Measurements from ENCODE around the gene CCDC92B. TPM values are rescaled to one million over a fixed set of nuclear protein-coding genes. Genes with fewer than 3 reads are reported as not detected.

The CCDC92B gene
- total and polyA plus RNA-seq, 2 of the 13 experiments (the other 11 are each of a cell fraction or from before 2014, with no cell fraction given) = not detected

DNA sequence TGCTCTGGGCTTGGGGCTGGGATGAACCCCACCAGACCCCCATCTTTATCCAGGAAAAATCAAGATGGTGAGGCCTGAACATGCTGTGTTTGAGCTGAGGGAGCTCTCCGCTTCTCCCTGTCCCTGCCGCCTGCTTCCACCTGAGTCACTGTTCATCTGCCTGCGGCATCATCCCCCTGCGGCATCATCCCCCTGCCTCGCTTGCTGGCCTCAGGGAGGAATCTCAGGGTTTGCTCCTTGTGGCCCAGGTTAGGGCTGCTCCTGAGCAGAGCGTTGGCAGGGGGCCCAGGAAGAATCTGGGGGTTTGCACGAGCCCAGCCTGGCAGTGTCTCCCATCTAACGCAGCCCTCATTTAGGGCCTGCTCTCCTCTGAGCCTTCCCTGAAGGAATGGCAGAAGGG lies 35.4 kb upstream of the CCDC92B start:
- no peaks in the 10 kb centered on the region for H3K9me3 ChIP-seq (ENCODE audit: low read length)
- H3K9ac ChIP-seq (ENCODE audit: insufficient read depth, low read depth, low read length) = no peak overlapping the region
- H3K27me3 ChIP-seq (ENCODE audit: control insufficient read depth in 1 of 2, insufficient read depth in 2 of 2, low read length in 2 of 2) = no peaks in the 10 kb centered on the region
- no peak for TF ChIP-seq ZNF749 (CRISPR knock-in tag; IDR thresholded peaks at IDR 0.05; ENCODE audit: borderline replicate concordance)
- no peak for TF ChIP-seq NFIB (CRISPR knock-in tag; IDR thresholded peaks at IDR 0.05; ENCODE audit: borderline replicate concordance)
- ChIA-PET POLR2A (no interaction called here), CTCF (ENCODE audit: low intra/inter-chr PET ratio, low total read pairs) (no interaction called here)
- BruUV-seq (replicated peaks) = no TSS peak
- no peak for ATAC-seq
- H3K4me2 ChIP-seq (ENCODE audit: low read depth, low read length) = no peak overlapping the region
- no peak overlapping the region for H3K27ac ChIP-seq (ENCODE audit: extremely low read length, insufficient read depth, low read length)
- H2AFZ ChIP-seq (ENCODE audit: low read length) = no peak overlapping the region
- peaks cover 3% of the 10 kb centered on the region; the same call in 1 of the 2 replicates for H4K20me1 ChIP-seq (ENCODE audit: insufficient read depth, low read length)
- no peak overlapping the region for H3K4me3 ChIP-seq (replicated peaks in 1 of 3; ENCODE audit: insufficient read depth in 1 of 3, low read depth in 2 of 3, low read length in 3 of 3)
- no peaks in the 10 kb centered on the region for H3K36me3 ChIP-seq (replicated peaks in 1 of 2; ENCODE audit: control insufficient read depth in 1 of 2, insufficient read depth in 2 of 2, low read length in 2 of 2)
- in situ Hi-C loops (cut with HindIII; ENCODE audit: extremely low pct_ligation_motif_present, low pct_unique_long_range_greater_than_20kb) (no loop called here), intact Hi-C loops (cut with micrococcal nuclease; ENCODE audit: unreplicated experiment) (no loop called here)
- no peak for FAIRE-seq
- no peak for DNase-seq (ENCODE audit: low spot score)
- H3K79me2 ChIP-seq (ENCODE audit: insufficient read depth, low read length) = no peaks in the 10 kb centered on the region
- 78% methylated on average over 7 of the region's 8 CpGs for WGBS (ENCODE audit: low lambda C conversion rate)
- H3K4me1 ChIP-seq (ENCODE audit: insufficient read depth, low read length) = no peaks in the 10 kb centered on the region

DNA sequence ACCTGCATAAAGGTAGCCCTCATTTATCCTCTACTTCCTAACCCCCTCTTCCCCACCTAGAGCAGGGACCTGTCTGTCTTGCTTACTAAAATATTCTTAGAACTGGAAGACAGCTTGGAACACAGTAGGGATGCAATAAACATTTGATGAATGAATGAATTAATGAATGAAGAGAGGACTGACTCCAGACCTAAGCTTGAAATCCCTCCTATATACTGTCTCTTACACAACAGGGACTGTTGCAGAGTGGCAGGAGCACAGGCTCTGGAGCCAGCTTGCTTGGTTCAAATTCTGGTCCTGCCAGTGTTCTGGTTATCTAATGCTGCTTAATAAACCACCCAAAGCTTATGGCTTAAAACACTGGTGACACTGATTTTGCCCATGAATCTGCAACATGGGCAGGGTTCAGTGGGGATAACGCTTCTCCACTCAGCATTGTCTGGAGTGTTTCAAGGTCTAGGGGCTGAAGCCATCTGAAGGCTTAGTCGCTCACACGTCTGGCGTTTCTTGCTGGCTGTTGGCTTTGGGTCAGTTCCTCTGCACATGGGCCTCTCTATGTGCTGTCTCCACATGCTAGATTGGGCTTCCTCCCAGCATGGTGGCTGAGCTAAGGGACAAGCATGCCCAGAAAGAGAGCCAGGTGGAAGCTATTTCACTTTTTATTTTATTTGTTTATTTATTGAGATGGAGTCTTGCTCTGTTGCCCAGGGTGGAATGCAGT lies 34.0 kb upstream of the CCDC92B start:
- POLR2A ChIA-PET = no interaction called here
- no peak for FAIRE-seq
- no peaks in the 10 kb centered on the region for H3K27me3 ChIP-seq (ENCODE audit: control insufficient read depth in 1 of 2, insufficient read depth in 2 of 2, low read length in 2 of 2)
- H3K9ac ChIP-seq (ENCODE audit: insufficient read depth, low read depth, low read length) = no peak overlapping the region
- CTCF ChIA-PET (ENCODE audit: low intra/inter-chr PET ratio, low total read pairs) = no interaction called here
- no peaks in the 10 kb centered on the region for H3K36me3 ChIP-seq (replicated peaks in 1 of 2; ENCODE audit: control insufficient read depth in 1 of 2, insufficient read depth in 2 of 2, low read length in 2 of 2)
- no peaks in the 10 kb centered on the region for H3K4me1 ChIP-seq (ENCODE audit: insufficient read depth, low read length)
- BruUV-seq (replicated peaks) = no TSS peak
- no peaks in the 10 kb centered on the region for H3K79me2 ChIP-seq (ENCODE audit: insufficient read depth, low read length)
- in situ Hi-C loops (cut with HindIII; ENCODE audit: extremely low pct_ligation_motif_present, low pct_unique_long_range_greater_than_20kb) (no loop called here), intact Hi-C loops (cut with micrococcal nuclease; ENCODE audit: unreplicated experiment) (no loop called here)
- no peaks in the 10 kb centered on the region for H3K9me3 ChIP-seq (ENCODE audit: low read length)
- no peak overlapping the region for H3K4me3 ChIP-seq (replicated peaks in 1 of 3; ENCODE audit: insufficient read depth in 1 of 3, low read depth in 2 of 3, low read length in 3 of 3)
- no peak overlapping the region for H3K27ac ChIP-seq (ENCODE audit: extremely low read length, insufficient read depth, low read length)
- H2AFZ ChIP-seq (ENCODE audit: low read length) = no peak overlapping the region
- H4K20me1 ChIP-seq (ENCODE audit: insufficient read depth, low read length) = peaks cover 3% of the 10 kb centered on the region; the same call in 1 of the 2 replicates
- ATAC-seq = no peak
- H3K4me2 ChIP-seq (ENCODE audit: low read depth, low read length) = no peak overlapping the region
- WGBS (ENCODE audit: low lambda C conversion rate) = 73% methylated on average over 4 of the region's 4 CpGs
- no peak for TF ChIP-seq ZNF264 (CRISPR knock-in tag; IDR thresholded peaks at IDR 0.05)
- no peak for DNase-seq (ENCODE audit: low spot score)
